Measurements from ENCODE around the gene DENND6B.

GRCh38 chr22:50311606-50312351 is 15.0 kb downstream of the DENND6B start:
- TF ChIP-seq CTCF (IDR thresholded peaks at IDR 0.05) = no peak
- TF ChIP-seq EZH2 (IDR thresholded peaks at IDR 0.05) = no peak
- no peak for TF ChIP-seq EZH2phosphoT487 (IDR thresholded peaks at IDR 0.05)

All from neural progenitor cell (in vitro differentiated cells).